Embryonic facial prominence (tissue), 1 donor: Measurements from ENCODE around the gene CCNG1.
"Not testable (repeated sequence)": the region's sequence is repeated elsewhere in the genome, so short reads cannot be mapped to it uniquely, and the experiment has no call there.

Experiments used
- DNase-seq: peaks from one replicate; pipeline ENCODE4 v3.0.0-alpha.2; 2016; ENCODE audit errors: extremely low spot score

Gene CCNG1

GRCh38 chr5:163437309-163438182 lies at the start of gene CCNG1:
Gene CCNG1, plus strand, starts transcription at chr5:163437595. Its CDS starts 1,662 bp downstream, at chr5:163439257.
- DNase-seq = peak; percentile 90

GRCh38 chr5:163395792-163396191 lies 41.6 kb upstream of the CCNG1 start:
- no peak for DNase-seq

GRCh38 chr5:163396818-163397340 lies 40.5 kb upstream of the CCNG1 start:
- DNase-seq = not testable (repeated sequence)

GRCh38 chr5:163397354-163397753 lies 40.0 kb upstream of the CCNG1 start:
- no peak for DNase-seq

GRCh38 chr5:163399923-163400322 lies 37.5 kb upstream of the CCNG1 start:
- DNase-seq = no peak

GRCh38 chr5:163401271-163401670 lies 36.1 kb upstream of the CCNG1 start:
- DNase-seq = no peak

- no peak for DNase-seq
These were observed 35.4 kb upstream of the CCNG1 start for GRCh38 chr5:163402007-163402406.

GRCh38 chr5:163404364-163405173 lies 32.8 kb upstream of the CCNG1 start:
- DNase-seq = no peak

- no peak for DNase-seq
These were observed 30.2 kb upstream of the CCNG1 start for GRCh38 chr5:163407034-163407655.

GRCh38 chr5:163408311-163408923 lies 29.0 kb upstream of the CCNG1 start:
- DNase-seq = peak; percentile 12

GRCh38 chr5:163409384-163409783 lies 28.0 kb upstream of the CCNG1 start:
- no peak for DNase-seq

- DNase-seq = no peak
These were observed 26.9 kb upstream of the CCNG1 start for GRCh38 chr5:163410505-163410904.

- not testable (repeated sequence) for DNase-seq
These were observed 21.7 kb upstream of the CCNG1 start for GRCh38 chr5:163415673-163416072.

- DNase-seq = no peak
These were observed 12.6 kb upstream of the CCNG1 start for GRCh38 chr5:163424836-163425235.

GRCh38 chr5:163426128-163426527 lies 11.3 kb upstream of the CCNG1 start:
- DNase-seq = not testable (repeated sequence)

GRCh38 chr5:163432544-163432943 lies 4.9 kb upstream of the CCNG1 start:
- no peak for DNase-seq

- DNase-seq = no peak
These were observed 4.1 kb upstream of the CCNG1 start for GRCh38 chr5:163433271-163433670.

GRCh38 chr5:163434401-163434866 lies 3.0 kb upstream of the CCNG1 start:
- DNase-seq = no peak

- no peak for DNase-seq
These were observed 880 bp upstream of the CCNG1 start for GRCh38 chr5:163436515-163436914.

- DNase-seq = no peak
These were observed 435 bp upstream of the CCNG1 start for GRCh38 chr5:163437011-163437308.

- DNase-seq = no peak
These were observed 1.7 kb downstream of the CCNG1 start for GRCh38 chr5:163439092-163439425.

GRCh38 chr5:163440954-163441353 lies 3.6 kb downstream of the CCNG1 start:
- no peak for DNase-seq
